ENCODE data around the gene USP22.

USP22 gene

GRCh38 chr17:21018894-21019293, 23.9 kb downstream of the USP22 start:
- DNase-seq, result no peak

GRCh38 chr17:21017861-21018260, 24.9 kb downstream of the USP22 start:
- DNase-seq, result no peak

GRCh38 chr17:21017256-21017655, 25.6 kb downstream of the USP22 start:
- no peak for DNase-seq

- DNase-seq, result no peak
Observed at GRCh38 chr17:21016826-21017225, 26.0 kb downstream of the USP22 start.

- DNase-seq, result no peak
Observed at GRCh38 chr17:21015564-21015963, 27.2 kb downstream of the USP22 start.

GRCh38 chr17:21014498-21014897, 28.3 kb downstream of the USP22 start:
- DNase-seq, result no peak

GRCh38 chr17:21013983-21014382, 28.8 kb downstream of the USP22 start:
- no peak for DNase-seq

GRCh38 chr17:21012736-21013135, 30.1 kb downstream of the USP22 start:
- DNase-seq, result no peak

GRCh38 chr17:21010705-21011596, 31.9 kb downstream of the USP22 start:
- no peak for DNase-seq

- DNase-seq, result no peak
Observed at GRCh38 chr17:21008992-21009671, 33.7 kb downstream of the USP22 start.

GRCh38 chr17:21008160-21008915, 34.5 kb downstream of the USP22 start:
- no peak for DNase-seq

- DNase-seq, result no peak
Observed at GRCh38 chr17:21007646-21008045, 35.2 kb downstream of the USP22 start.

- no peak for DNase-seq
Observed at GRCh38 chr17:21005803-21006202, 37.0 kb downstream of the USP22 start.

GRCh38 chr17:21005367-21005766, 37.4 kb downstream of the USP22 start:
- no peak for DNase-seq

- DNase-seq, result no peak
Observed at GRCh38 chr17:21004016-21004930, 38.5 kb downstream of the USP22 start.

- no peak for DNase-seq
Observed at GRCh38 chr17:21003007-21003621, 39.7 kb downstream of the USP22 start.

- DNase-seq, result no peak
Observed at GRCh38 chr17:21002309-21003006, 40.4 kb downstream of the USP22 start.

- no peak for DNase-seq
Observed at GRCh38 chr17:21001813-21002221, 41.0 kb downstream of the USP22 start.

GRCh38 chr17:21001111-21001812, 41.5 kb downstream of the USP22 start:
- no peak for DNase-seq

GRCh38 chr17:20999841-21000532, 42.8 kb downstream of the USP22 start:
- DNase-seq, result no peak
